ENCODE measurements around the gene VSNL1.

VSNL1 gene

DNA sequence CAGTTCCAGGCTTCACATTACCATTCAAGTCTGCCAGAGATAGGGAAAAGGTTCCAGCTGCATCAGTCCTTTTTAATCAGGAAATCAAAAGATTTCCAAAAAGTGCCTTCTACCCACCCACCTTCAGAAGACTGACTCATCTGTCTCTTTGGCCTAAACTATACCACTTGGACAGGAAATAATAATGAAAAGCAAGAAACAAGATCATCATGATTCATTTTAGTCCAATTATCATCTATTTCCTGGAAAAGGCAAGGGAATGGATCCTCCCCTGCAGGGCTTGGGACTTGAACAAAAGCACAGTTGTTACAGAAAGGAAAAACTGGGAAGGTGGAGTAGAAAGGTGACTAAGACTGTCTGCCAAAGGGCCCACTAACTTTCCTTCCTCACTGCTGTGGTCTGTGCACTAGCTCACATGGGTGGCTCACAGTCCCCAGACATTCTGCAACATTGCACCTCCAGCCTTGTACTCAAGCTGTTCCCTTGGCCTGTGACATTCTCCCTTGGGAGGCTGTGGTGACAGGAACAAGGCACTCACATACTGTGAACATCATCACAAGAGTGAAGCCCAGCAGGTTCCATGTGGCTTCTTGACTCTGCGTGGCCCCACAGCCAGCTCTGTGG lies 75.3 kb downstream of the VSNL1 start:
- DNase-seq, result no peak

DNA sequence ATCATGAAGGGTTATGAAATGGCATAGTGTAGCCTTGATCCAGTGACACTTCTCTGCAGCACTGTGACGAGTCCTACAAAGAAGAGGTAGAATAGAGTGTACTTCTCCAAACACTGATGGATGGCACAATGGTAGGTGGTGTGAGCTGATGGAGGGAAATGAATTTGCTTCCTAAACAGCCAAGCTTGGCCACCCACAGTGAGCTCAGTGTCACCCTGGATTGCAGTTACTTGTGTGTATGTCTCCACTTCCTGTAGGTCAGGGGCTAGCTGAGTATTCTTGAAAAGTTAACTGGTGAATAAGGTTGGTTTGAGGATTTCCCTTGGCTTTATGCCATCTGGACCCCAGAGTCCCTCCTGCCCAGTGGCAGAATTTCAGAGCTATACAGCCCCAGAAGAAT lies 75.9 kb downstream of the VSNL1 start:
- no peak for DNase-seq

DNA sequence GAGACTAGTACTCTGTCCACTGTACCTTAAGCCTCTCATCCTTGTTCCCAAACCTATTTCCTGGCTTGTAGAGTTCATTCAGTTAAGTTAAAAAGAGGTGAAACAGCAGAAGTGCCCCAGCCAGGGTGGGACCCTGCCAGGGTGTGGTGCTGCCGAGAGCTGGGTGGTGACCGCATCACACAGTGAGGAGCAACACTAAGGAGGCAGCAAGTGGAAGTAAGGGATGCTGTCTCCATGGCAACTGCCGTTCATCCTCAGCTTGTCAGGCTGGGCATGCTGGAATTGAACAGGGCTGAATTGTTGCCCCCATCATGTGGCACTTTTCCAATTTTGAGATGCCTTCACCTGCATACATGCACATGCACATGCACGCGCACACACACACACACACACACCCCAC lies 77.0 kb downstream of the VSNL1 start:
- DNase-seq, result no peak

DNA sequence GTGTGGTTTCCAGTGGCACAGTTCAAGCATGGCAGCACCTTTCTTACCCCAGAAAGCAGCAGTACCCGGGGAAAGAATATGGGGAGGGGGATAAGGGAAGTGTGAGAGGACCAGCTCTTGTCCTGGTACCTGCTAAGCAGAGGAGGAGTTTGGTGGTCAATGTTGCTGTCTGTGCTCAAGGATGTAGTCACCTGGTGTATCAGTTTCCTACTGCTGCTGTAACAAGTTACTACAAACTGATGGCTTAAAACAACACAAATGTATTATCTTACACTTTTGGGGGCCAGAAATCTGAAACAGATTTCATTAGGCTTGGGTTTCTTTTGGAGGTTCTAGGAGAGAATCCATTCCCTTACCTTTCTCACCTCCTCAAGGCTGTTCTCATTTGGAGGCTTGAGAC lies 77.5 kb downstream of the VSNL1 start:
- no peak for DNase-seq

DNA sequence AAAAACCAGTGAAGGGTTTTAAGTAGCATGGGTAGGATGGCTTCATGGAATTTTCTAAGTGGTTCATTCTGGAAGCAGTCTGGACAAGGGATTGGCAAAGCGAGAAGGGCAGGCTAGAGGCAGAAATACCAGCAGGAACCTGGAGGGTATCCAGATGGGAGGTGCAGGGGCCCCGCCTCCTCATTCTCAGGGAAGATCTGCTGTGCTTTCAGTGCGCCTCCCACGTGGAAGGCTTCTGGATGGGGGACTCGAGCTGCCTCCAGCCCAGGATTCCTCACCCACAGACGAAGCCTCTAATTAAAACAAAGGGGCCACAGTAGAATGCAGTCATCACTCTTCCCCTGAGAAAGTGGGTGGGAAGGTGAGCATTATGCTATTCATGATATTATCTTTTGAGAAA lies 79.8 kb downstream of the VSNL1 start:
- peak; percentile 53 to 87 for DNase-seq

DNA sequence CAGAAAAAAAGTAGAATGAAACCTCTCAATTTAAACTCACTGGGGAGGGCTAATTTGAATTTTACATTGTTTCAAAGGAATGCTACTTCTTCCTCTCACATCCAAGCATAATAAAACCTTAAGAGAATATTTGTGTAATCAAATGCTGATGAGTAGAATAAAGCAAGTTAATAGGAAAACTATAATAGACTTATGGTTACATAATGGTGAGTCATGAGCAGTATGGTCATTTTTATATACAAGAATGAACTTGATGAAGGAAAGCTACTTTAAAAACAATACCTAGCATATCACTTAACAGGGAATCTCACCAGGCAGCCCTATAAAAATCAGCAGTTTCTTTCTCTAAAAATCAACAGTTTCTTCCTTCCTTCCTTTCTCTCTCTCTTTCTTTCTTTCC lies 80.3 kb downstream of the VSNL1 start:
- DNase-seq, result no peak

DNA sequence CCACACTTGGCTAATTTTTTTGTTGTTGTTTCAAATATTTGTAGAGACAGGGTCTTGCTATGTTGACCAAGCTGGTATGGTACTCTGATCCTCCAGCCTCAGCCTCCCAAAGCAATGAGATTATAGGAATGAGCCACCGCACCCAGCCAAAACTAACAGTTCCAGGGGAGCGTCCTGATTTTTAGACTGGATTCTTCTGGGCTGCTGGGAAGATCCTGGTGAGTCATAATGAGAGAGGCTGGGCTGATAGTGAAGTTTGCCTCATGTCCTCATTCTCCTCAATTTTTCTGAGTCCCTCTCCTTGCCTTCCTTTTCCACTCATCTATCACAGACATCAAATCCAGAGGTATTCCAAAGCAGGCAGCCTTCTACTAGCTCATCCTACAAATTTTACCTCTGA lies 81.3 kb downstream of the VSNL1 start:
- DNase-seq, result no peak

DNA sequence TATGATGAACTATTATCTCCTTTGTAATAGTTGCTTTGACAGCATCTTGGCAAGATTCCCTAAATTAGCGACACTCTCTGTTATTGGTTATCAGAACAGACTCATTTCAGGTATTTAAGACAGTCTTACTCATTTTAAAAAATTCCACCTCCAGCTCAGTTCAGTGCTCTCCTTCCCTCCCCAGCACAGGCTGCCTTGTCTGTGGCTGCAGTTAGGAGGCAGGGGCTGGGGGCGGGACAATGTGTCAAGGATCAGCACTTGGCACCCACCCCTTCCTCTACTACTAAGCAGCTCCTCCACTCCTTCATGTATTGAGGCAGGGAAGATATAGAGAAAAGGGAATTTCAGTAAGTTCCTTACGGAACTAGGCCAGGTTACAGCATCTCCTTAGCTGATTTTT lies 85.0 kb downstream of the VSNL1 start:
- no peak for DNase-seq

DNA sequence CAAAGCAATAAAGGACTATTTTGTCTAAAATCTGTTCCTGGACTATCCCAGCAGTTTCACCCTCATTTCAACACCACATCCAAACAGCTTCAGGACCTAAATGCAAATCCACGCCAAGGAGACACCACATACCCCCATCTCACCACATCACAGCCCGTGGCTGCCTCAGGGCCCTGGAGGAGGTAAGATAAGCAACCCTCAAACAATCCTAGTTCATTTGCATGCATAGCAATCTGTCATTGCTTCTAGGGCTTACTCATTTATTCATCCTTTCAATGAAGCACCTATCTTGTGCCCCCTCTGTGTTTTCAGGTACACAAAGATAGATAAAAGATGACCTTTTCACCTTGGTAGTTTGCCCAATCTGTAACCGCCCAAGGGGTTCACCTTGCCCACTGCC lies 86.5 kb downstream of the VSNL1 start:
- no peak for DNase-seq

DNA sequence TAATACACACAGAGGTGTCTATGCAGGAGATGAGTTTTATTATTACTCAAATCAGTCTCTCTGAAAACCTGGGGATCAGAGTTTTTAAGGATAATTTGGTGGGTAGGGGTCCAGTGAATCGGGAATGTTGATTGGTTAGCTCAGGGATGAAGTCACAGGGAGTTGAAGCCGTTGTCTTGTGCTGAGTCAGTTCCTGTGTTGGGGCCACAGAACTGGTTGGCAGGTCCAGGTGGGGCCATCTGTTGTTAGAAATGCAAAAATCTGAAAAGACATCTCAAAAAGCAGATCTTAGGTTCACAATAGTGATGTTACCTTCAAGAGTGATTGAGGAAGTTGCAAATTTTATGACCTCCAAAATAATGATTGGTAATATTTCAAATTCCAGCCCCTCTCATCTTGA lies 86.9 kb downstream of the VSNL1 start:
- DNase-seq, result no peak

DNA sequence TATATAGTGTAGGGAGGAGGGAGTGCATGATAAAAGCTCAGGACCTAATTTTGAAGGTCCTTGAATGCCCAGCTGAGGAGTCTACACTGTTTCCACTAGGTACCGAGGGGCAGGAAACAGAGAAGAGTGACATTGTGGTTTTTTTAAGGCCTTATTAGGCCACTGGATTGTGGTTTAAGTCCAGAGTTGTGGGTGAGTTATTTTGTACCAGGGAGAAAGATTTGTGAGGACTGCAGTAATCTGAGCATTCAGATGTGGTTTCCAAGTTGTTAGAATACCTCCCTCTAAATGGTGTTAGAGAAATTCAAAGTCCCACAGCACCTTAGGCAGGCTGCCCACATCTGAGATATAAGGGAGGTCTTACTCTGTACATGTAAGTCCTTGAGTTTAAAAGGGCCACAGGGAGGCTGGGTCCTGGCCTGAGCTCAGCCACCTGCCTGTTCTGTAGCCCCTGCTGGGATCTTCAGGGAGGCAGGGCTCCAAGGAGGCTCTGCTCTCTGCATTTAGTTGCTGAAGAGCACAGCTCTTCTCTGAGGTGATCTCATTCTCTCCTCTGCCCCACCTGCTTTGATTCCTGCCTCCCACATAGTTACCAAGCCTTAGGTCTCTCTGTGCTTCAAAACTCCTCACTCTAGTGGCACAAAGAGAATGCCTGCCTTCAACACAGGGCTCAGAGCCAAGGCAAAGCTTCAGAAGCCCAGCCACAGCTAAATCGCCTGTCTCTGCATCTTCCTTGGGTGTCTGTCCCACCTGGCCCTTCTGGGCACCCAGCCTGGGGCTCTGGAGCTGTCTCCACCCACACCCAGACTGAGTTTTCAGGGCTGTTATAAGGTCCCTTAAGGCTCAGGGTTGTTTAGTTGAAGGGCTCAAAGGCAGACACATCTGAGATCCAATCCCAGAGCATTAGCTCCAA lies 88.1 kb downstream of the VSNL1 start:
- DNase-seq, result no peak

DNA sequence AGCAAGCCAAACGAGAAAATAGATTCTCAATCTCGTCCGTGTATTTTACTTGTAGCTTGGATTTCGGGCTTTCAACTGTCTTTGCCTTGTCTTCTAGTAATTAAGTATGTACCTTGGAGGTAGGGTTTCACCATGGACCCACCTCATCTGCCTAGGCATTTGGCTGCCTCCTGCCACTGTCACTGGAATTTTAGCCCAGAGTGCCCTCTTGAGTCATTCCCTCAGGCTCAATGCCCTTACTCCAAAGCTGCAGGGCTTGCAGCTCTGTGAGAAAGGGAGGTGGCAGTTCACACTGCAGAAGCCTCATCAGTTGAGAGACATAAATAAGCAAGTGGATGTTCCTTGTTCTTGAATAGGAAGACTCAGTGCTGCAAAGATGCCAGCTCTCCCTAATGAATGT lies 89.6 kb downstream of the VSNL1 start:
- no peak for DNase-seq

DNA sequence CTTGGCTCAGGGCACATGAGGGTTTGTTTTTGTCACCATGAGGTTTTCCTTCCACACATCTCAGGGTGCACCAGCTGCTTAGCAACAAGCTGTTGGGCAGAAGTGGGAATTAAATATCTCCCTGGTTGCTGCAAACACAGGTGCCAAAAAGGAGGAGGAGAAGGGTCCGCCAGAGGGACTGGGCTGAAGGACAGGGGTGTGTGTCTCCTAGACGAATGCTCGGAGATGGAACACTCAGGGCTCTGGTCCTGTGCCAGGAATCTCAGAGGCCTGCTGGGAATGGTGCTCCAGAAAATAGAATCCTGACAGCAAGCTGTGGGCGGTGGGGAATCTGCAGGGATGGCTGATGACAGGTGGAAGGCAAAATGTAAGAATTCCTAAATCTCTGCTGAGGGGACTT lies 94.5 kb downstream of the VSNL1 start:
- DNase-seq, result no peak

DNA sequence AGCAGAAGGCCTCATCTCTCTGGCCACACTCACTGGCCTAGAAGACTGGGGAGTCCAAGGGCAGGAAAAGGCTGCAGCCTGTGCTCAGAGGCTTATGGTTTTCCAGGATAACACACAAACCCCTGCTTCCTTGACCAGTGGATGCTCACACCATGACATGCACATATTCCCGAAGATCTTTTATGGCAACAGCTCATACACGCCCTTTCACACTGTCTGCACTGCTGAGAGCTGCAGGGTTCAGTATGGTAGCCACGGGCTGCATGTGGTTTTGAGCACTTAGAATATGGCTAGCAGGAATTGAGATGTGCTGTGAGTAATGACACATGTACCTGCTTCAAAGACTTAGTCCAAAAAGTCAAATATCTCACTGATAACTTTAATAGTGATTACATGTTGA lies 95.8 kb downstream of the VSNL1 start:
- no peak for DNase-seq

DNA sequence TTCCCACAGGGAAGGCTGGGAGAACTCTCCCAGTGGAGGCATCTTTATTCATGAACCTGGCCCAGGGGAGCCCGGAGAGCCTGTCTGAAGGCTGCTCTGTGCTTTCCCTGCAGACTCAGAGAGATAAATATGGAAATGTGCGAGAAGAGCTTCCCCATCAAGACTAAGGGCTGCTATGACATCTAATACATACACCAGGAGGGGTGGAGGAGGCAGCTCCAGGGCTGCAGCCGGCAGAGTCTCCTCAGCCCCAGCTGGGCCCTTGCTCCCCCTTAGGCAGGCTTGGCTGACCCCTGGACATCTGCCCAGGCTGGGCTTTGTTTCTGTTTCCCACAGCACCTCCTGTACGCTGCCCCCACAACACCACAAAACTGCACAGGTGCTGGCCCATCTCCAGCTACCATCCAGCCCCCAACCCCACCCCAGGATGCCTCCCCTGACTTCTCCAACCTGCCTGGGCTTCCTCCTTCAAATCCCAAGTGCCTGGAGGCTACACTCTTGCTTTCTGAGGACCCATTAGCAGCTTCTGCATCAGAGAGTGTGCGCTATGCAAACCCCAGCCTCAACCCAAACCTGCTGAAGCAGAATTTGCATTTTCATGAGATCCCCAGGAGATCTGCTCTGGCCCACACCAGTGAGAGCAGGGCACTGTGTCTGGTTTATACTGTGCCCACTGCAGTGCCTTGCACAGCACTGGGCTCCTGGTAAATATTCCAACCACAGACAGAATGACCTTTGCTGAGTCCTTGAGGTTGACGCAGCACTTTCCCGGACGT lies 96.8 kb downstream of the VSNL1 start:
- no peak for DNase-seq

DNA sequence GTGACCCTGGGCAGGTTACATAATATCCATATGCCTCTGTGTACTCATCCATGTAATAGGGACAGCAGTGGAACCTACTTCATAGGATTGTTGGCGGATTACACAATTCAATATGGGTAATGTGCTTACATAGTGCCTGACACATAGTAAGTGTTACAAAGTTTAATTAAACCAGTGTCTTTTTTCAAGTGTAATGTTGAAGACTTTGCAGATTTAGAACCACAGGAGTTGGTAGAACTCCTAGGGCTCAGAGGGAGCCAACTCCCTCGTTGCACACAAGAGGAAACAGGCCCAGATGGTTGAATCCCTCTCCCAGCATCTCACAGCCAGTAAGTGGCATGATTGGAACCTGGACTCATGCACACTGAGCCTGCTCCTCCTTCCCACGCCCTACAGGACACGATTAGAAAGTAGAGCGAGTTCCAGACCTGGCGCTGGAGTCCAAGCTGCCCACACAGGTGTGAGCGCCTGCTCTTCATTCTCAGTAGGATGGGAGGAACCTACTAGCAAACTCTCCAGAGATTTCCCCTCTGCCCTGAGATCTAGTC lies 97.8 kb downstream of the VSNL1 start:
- DNase-seq, result no peak

DNA sequence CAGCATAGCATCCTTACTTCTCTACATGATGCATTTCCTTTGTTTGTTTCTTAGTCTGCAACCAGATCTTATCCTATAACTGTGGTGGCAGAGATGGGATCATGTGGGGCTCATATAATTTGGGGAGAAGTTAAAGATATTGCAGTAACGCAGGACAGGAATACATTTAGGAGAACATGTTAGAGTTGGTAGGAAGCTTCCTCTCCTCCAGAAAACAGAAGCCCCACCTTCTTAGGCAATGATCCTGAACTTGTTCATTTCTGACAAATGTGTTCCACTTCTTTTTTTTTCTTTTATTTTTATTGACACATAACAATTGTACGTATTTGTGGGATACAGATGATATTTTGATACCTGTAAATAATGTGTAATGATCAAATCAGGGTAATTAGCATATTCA lies 99.9 kb downstream of the VSNL1 start:
- no peak for DNase-seq

DNA sequence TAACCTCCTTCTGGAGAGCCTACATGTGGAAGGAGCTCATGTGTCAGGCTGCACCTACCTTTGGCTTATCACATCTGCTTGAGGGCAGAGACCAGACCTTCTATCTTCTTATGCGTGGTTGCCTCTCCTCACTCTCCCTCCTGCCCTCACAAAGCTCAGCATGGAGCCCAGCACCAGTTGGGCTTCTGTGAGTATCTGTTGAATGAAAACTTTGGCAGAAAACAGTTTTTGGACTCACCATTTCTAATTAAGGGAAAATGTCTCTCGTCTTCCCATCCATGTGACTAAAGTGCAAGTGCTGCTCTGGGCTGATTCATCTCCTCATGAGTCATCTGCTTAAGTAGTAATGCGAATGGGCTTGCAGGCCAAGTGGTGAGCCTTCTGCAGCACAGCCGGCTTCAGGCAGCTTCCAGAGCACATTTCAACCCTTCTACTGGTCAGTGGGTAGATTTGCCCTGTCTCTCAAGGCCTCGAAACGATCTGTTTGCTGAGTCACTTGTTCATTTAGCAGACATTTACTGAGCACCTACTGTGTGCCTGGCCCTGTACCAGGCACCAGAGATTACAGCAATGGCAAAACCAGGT lies 102.6 kb downstream of the VSNL1 start:
- DNase-seq, result no peak

DNA sequence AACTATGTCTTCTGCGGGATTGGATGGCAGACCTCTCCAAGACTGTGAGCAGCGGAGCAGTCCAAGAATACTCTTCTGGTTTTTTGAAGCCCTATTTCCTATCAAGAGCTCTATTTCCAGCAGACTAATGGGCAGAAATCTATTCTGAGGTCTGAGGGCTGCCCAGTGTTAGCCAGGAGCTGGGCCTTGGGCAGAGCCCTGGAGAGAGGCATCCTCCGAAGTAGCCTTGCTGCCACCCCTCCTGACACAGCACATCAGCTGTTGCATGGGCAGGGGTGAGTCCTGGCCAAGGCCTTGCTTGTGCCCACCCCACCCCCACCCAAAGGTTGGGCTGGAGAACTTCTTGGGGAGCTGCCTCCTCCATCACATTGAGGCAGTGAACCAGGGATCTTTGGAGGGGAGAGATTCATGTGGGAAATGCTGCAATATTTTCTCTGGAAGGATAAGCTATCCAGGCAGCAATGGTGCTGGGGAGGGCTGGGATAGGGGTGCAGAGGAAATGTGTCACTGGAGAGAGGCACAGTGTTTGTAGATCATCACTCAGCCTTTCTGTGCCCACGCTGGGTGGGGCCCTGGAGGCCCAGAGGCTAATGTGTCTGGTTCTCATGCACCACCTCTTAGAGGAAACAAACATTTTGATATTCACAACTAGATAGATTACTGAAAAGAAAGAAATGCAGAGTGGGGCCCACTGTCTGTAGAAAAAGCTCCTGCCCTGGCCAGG lies 104.7 kb downstream of the VSNL1 start:
- no peak for DNase-seq

DNA sequence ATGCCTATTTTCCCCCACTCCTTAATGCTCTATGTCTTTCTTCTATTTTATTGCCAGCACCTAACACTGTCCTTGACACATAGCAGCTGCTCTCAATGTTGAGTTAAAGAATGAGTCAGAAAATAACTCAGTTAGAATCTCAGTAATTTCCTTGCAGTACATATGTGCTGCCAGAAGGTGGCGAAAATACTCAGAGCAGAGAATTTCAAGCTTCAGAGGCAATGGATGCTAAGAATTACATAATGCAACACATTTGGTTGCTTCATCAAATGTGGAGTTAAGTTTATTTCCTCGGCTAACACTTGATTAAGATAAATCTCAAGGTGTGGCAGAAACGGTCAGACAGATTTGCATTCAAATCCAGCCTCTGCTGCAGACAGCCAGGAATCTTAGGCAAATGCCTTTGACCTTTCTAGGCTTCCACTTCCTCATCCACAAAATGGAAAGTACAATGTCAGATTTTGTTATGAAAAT lies 105.6 kb downstream of the VSNL1 start:
- DNase-seq, result peak in 1 of 2 experiments; percentile 44

DNA sequence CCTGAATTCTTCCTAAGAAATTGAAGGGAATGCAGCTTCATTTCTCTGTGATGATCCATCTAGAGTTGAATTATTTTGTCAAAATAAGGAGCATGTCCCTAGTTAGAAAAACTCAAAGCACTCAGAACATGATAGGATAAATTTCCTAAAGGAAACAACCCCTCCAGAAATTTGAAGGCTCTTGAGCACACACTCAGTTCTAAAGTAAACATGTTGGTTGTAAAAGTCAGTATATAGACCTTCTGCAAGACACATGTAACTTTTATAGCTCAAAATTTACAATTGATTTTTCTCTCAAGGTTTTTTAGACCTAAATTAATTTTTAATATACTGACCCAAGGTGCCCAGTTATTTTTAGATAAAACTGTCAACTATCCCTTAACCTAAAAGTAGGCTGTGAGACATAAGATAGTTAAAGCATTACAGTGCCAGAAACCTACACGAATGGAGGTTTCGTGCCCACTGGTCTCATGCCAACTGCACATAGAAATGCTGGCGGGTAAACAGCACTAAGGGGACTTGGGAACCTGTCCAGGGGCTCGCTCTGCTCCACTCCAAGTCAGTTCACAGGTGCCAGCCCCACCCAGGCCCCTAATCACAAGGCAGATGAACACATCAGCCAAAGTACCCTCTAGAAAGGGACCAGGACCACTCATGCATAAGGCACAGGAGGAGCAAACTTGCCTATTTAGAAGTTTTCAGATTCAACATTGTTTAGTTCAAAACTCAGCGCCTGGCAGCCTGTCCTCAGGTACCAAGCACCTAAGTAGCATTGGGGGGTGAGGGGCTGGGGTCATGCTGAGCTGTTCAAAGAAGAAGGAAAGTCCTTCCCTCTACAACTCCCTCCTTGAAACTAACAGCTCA lies 106.6 kb downstream of the VSNL1 start:
- no peak for DNase-seq
